Measurements from ENCODE around the gene PDZRN4. TPM values are rescaled to one million over a fixed set of nuclear protein-coding genes. Genes with fewer than 3 reads are reported as not detected.

PDZRN4 gene
- total and polyA plus RNA-seq, 2 of the 4 experiments (the other 2 are of a cell fraction), result not detected

- Histone ChIP-seq H3K4ac (ENCODE audit: low read depth, low read length) (no peak overlapping the region), H3K23ac (ENCODE audit: low read depth, low read length) (no peak overlapping the region), H3K9me3 (ENCODE audit: control insufficient read depth, insufficient read depth, low read length) (no peaks in the 10 kb centered on the region), H3K56ac (ENCODE audit: extremely low read depth, insufficient read depth, low read length) (no peak overlapping the region), H3K79me1 (ENCODE audit: low read depth in 1 of 2, low read length in 2 of 2) (no peaks in the 10 kb centered on the region), H4K91ac (ENCODE audit: insufficient read depth, low read depth, low read length) (no peak overlapping the region), H3K9me1 (ENCODE audit: insufficient read depth, low read length) (no peaks in the 10 kb centered on the region; the same call in 1 of the 2 replicates), H3K4me2 (ENCODE audit: low read depth, low read length) (no peak overlapping the region), H3K9ac (ENCODE audit: low read depth, low read length) (no peak overlapping the region), H2BK15ac (ENCODE audit: low read depth, low read length) (no peak overlapping the region), H3K4me1 (ENCODE audit: control insufficient read depth, insufficient read depth, low read length) (no peaks in the 10 kb centered on the region), H3K18ac (ENCODE audit: low read depth, low read length) (no peak overlapping the region), H4K20me1 (ENCODE audit: insufficient read depth, low read length) (no peaks in the 10 kb centered on the region), H3K27me3 (ENCODE audit: control insufficient read depth, insufficient read depth, low read length) (peaks cover 1% of the 10 kb centered on the region), H2BK5ac (ENCODE audit: low read depth, low read length, poor library complexity, severe bottlenecking) (no peak overlapping the region), H2BK20ac (ENCODE audit: low read depth, low read length) (no peak overlapping the region), H2BK120ac (ENCODE audit: low read depth, low read length) (no peak overlapping the region), H3K14ac (replicated peaks; ENCODE audit: low read depth, low read length) (no peak overlapping the region), H3K36me3 (ENCODE audit: control insufficient read depth, insufficient read depth, low read length) (no peaks in the 10 kb centered on the region), H3K27ac (ENCODE audit: insufficient read depth, low read length) (no peak overlapping the region), H3K4me3 (ENCODE audit: insufficient read depth, low read depth, low read length) (no peak overlapping the region), H2AK9ac (replicated peaks; ENCODE audit: low read depth, low read length, poor library complexity) (no peak overlapping the region), H4K5ac (ENCODE audit: low read depth, low read length) (no peak overlapping the region), H2AFZ (replicated peaks; ENCODE audit: low read length, poor library complexity) (no peak overlapping the region), H4K8ac (ENCODE audit: low read depth in 2 of 2, low read length in 2 of 2) (no peak overlapping the region), H2AK5ac (ENCODE audit: low read depth, low read length) (no peak overlapping the region)
- TF ChIP-seq RAD21 (IDR thresholded peaks at IDR 0.05; ENCODE audit: low read length) (no peak), BHLHE40 (IDR thresholded peaks at IDR 0.05; ENCODE audit: low read depth, low read length) (no peak), ELK1 (IDR thresholded peaks at IDR 0.05; ENCODE audit: borderline replicate concordance, low read depth, low read length) (no peak), POLR2A (IDR thresholded peaks at IDR 0.05; ENCODE audit: low read depth, low read length) (no peak), MAZ (IDR thresholded peaks at IDR 0.05; ENCODE audit: borderline replicate concordance, low read depth, low read length) (no peak)
- CTCF ChIA-PET, result interaction anchor here (1.7 kb wide), 1 partner anchor 19 kb away, joined by 4 read pairs; no protein-coding TSS in a partner anchor
- intact Hi-C loops (cut with micrococcal nuclease), result no loop called here
- ATAC-seq (ENCODE audit: low read depth) (no peak), DNase-seq (no peak)
- no TSS peak for BruUV-seq (replicated peaks)
- dilution Hi-C loops (cut with HindIII; ENCODE audit: low sequenced_read_pairs, unreplicated experiment), result no loop called here
- in situ Hi-C loops (cut with MboI; ENCODE audit: low sequenced_read_pairs), result no loop called here
- WGBS, 2 experiments (ENCODE audit: extremely low coverage in 2 of 2, insufficient read length in 1 of 2), result no CpG with 5 or more reads among the region's 4 CpGs
- POLR2A ChIA-PET (ENCODE audit: unreplicated experiment), result no interaction called here
These were observed 326.1 kb downstream of the PDZRN4 start for GRCh38 chr12:41514021-41514777.

Data from IMR-90 (cell line).